ENCODE measurements around the gene IQCF5. TPM values are rescaled to one million over a fixed set of nuclear protein-coding genes. Genes with fewer than 3 reads are reported as not detected.
"Not testable (repeated sequence)": the region's sequence is repeated elsewhere in the genome, so short reads cannot be mapped to it uniquely, and the experiment has no call there.

Gene IQCF5
- total RNA-seq: not detected
- not detected for total RNA-seq (2013)
- 0 reads per million in 29 experiments for total RNA-seq

GRCh38 chr3:51875501-51875900 is at the start of gene IQCF5:
Gene IQCF5 (minus strand): TSS chr3:51875601. CDS start chr3:51875531, 70 bp downstream.
- no peaks in the 10 kb centered on the region for H3K9me3 ChIP-seq
- H3K36me3 ChIP-seq (ENCODE audit: control insufficient read depth in 2 of 2, extremely low read depth in 1 of 2, insufficient read depth in 1 of 2, low read length in 1 of 2): no peaks in the 10 kb centered on the region
- Mint-ChIP-seq H3K27ac (no peak within 1 kb of the TSS), H3K9me3 (no peaks in the 10 kb centered on the region), H3K36me3 (no peaks in the 10 kb centered on the region), H3K27me3 (peaks cover 27 to 30% of the 10 kb centered on the region in 2 donors), H3K4me3 (no peak within 1 kb of the TSS), H3K4me1 (peaks cover 0 to 6% (median 0%) of the 10 kb centered on the region in 3 donors)
- ChIA-PET POLR2A (interaction anchor here in 1 of 2 donors (0.6 kb wide), 1 partner anchor 972 kb away, joined by 4 read pairs; no protein-coding TSS in a partner anchor), CTCF (interaction anchor here in 1 of 2 donors (0.6 kb wide), 1 partner anchor 1174 kb away, joined by 5 read pairs; no protein-coding TSS in a partner anchor)
- ATAC-seq (replicated peaks in 1 of 4) (no peak), DNase-seq (no peak)
- no peak within 1 kb of the TSS for H3K4me3 ChIP-seq (ENCODE audit: control insufficient read depth in 1 of 2, extremely low read depth in 1 of 2, low read length in 1 of 2)
- H3K4me1 ChIP-seq (ENCODE audit: control insufficient read depth in 1 of 2, extremely low read depth in 1 of 2, insufficient read depth in 2 of 2, low read length in 2 of 2): no peaks in the 10 kb centered on the region
- peaks cover 0 to 23% of the 10 kb centered on the region in 2 experiments for H3K27me3 ChIP-seq (replicated peaks in 1 of 2; ENCODE audit: control insufficient read depth in 2 of 2, extremely low read depth in 1 of 2, insufficient read depth in 2 of 2, low read length in 1 of 2)
- no peak within 1 kb of the TSS for H3K27ac ChIP-seq (ENCODE audit: low read length)
- 100% methylated on average over 4 of the region's 4 CpGs for WGBS (ENCODE audit: insufficient coverage)

- Histone ChIP-seq H3K27ac (ENCODE audit: low read length) (no peak overlapping the region), H3K9me3 (no peaks in the 10 kb centered on the region), H3K4me3 (ENCODE audit: control insufficient read depth in 1 of 2, extremely low read depth in 1 of 2, low read length in 1 of 2) (no peak overlapping the region), H3K4me1 (ENCODE audit: control insufficient read depth in 1 of 2, extremely low read depth in 1 of 2, insufficient read depth in 2 of 2, low read length in 2 of 2) (no peaks in the 10 kb centered on the region), H3K36me3 (ENCODE audit: control insufficient read depth in 2 of 2, extremely low read depth in 1 of 2, insufficient read depth in 1 of 2, low read length in 1 of 2) (no peaks in the 10 kb centered on the region), H3K27me3 (replicated peaks in 1 of 2; ENCODE audit: control insufficient read depth in 2 of 2, extremely low read depth in 1 of 2, insufficient read depth in 2 of 2, low read length in 1 of 2) (peaks cover 2 to 5% of the 10 kb centered on the region in 2 experiments)
- no peaks in the 10 kb centered on the region for H3K4me1 Mint-ChIP-seq
- DNase-seq (no peak), ATAC-seq (replicated peaks in 1 of 4) (no peak)
- no peak overlapping the region for H3K27ac Mint-ChIP-seq
- ChIA-PET POLR2A (no interaction called here), CTCF (interaction anchor here in 1 of 2 donors (0.6 kb wide), 1 partner anchor 400 kb away, joined by 3 read pairs; no protein-coding TSS in a partner anchor)
- H3K27me3 Mint-ChIP-seq: peaks cover 9 to 13% of the 10 kb centered on the region in 2 donors
- H3K4me3 Mint-ChIP-seq: no peak overlapping the region
- no peaks in the 10 kb centered on the region for H3K9me3 Mint-ChIP-seq
- WGBS (ENCODE audit: insufficient coverage): 96% methylated on average over 4 of the region's 11 CpGs
- H3K36me3 Mint-ChIP-seq: no peaks in the 10 kb centered on the region
Measured at GRCh38 chr3:51921081-51921578, 45.7 kb upstream of the IQCF5 start.

GRCh38 chr3:51916418-51916817 is 41.0 kb upstream of the IQCF5 start:
- no peaks in the 10 kb centered on the region for H3K9me3 Mint-ChIP-seq
- Histone ChIP-seq H3K9me3 (no peaks in the 10 kb centered on the region), H3K27ac (ENCODE audit: low read length) (no peak overlapping the region), H3K27me3 (replicated peaks in 1 of 2; ENCODE audit: control insufficient read depth in 2 of 2, extremely low read depth in 1 of 2, insufficient read depth in 2 of 2, low read length in 1 of 2) (peaks cover 0 to 5% of the 10 kb centered on the region in 2 experiments), H3K4me3 (ENCODE audit: control insufficient read depth in 1 of 2, extremely low read depth in 1 of 2, low read length in 1 of 2) (no peak overlapping the region), H3K4me1 (ENCODE audit: control insufficient read depth in 1 of 2, extremely low read depth in 1 of 2, insufficient read depth in 2 of 2, low read length in 2 of 2) (no peaks in the 10 kb centered on the region), H3K36me3 (ENCODE audit: control insufficient read depth in 2 of 2, extremely low read depth in 1 of 2, insufficient read depth in 1 of 2, low read length in 1 of 2) (no peaks in the 10 kb centered on the region)
- ATAC-seq (replicated peaks in 1 of 4): no peak
- no peaks in the 10 kb centered on the region for H3K36me3 Mint-ChIP-seq
- POLR2A ChIA-PET: no interaction called here
- CTCF ChIA-PET: no interaction called here
- no peak for DNase-seq
- WGBS (ENCODE audit: insufficient coverage): 28% methylated on average over 2 of the region's 5 CpGs
- no peak overlapping the region for H3K4me3 Mint-ChIP-seq
- no peaks in the 10 kb centered on the region for H3K4me1 Mint-ChIP-seq
- no peak overlapping the region for H3K27ac Mint-ChIP-seq
- peaks cover 7 to 12% of the 10 kb centered on the region in 2 donors for H3K27me3 Mint-ChIP-seq

- CTCF ChIA-PET: no interaction called here
- Mint-ChIP-seq H3K27ac (no peak overlapping the region), H3K4me3 (no peak overlapping the region), H3K36me3 (peaks cover 4% of the 10 kb centered on the region), H3K4me1 (no peaks in the 10 kb centered on the region), H3K27me3 (peaks cover 22 to 40% of the 10 kb centered on the region in 2 donors), H3K9me3 (peaks cover 3 to 23% (median 10%) of the 10 kb centered on the region in 3 donors)
- H3K36me3 ChIP-seq (ENCODE audit: control insufficient read depth in 2 of 2, extremely low read depth in 1 of 2, insufficient read depth in 1 of 2, low read length in 1 of 2): no peaks in the 10 kb centered on the region
- DNase-seq: no peak
- POLR2A ChIA-PET: no interaction called here
- no peak for ATAC-seq (replicated peaks in 1 of 4)
- H3K27ac ChIP-seq (ENCODE audit: low read length): no peak overlapping the region
- H3K4me3 ChIP-seq (ENCODE audit: control insufficient read depth in 1 of 2, extremely low read depth in 1 of 2, low read length in 1 of 2): no peak overlapping the region
- H3K9me3 ChIP-seq: no peaks in the 10 kb centered on the region
- no CpG with 5 or more reads among the region's 4 CpGs for WGBS (ENCODE audit: insufficient coverage)
- no peaks in the 10 kb centered on the region for H3K4me1 ChIP-seq (ENCODE audit: control insufficient read depth in 1 of 2, extremely low read depth in 1 of 2, insufficient read depth in 2 of 2, low read length in 2 of 2)
- H3K27me3 ChIP-seq (replicated peaks in 1 of 2; ENCODE audit: control insufficient read depth in 2 of 2, extremely low read depth in 1 of 2, insufficient read depth in 2 of 2, low read length in 1 of 2): peaks cover 0 to 24% of the 10 kb centered on the region in 2 experiments
Measured at GRCh38 chr3:51908026-51908425, 32.6 kb upstream of the IQCF5 start.

- POLR2A ChIA-PET: no interaction called here
- H3K4me1 ChIP-seq (ENCODE audit: control insufficient read depth in 1 of 2, extremely low read depth in 1 of 2, insufficient read depth in 2 of 2, low read length in 2 of 2): no peaks in the 10 kb centered on the region
- H3K27me3 ChIP-seq (replicated peaks in 1 of 2; ENCODE audit: control insufficient read depth in 2 of 2, extremely low read depth in 1 of 2, insufficient read depth in 2 of 2, low read length in 1 of 2): peaks cover 0 to 17% of the 10 kb centered on the region in 2 experiments
- Mint-ChIP-seq H3K9me3 (peaks cover 2 to 22% (median 10%) of the 10 kb centered on the region in 3 donors), H3K27ac (no peak overlapping the region), H3K4me3 (no peak overlapping the region), H3K27me3 (peaks cover 36 to 51% of the 10 kb centered on the region in 2 donors), H3K36me3 (peaks cover 4% of the 10 kb centered on the region), H3K4me1 (peaks cover 0 to 8% (median 0%) of the 10 kb centered on the region in 3 donors)
- H3K36me3 ChIP-seq (ENCODE audit: control insufficient read depth in 2 of 2, extremely low read depth in 1 of 2, insufficient read depth in 1 of 2, low read length in 1 of 2): no peaks in the 10 kb centered on the region
- 47% methylated on average over 1 of the region's 2 CpGs for WGBS (ENCODE audit: insufficient coverage)
- no peak overlapping the region for H3K4me3 ChIP-seq (ENCODE audit: control insufficient read depth in 1 of 2, extremely low read depth in 1 of 2, low read length in 1 of 2)
- ATAC-seq (replicated peaks in 1 of 4) (no peak), DNase-seq (no peak)
- CTCF ChIA-PET: no interaction called here
- no peak overlapping the region for H3K27ac ChIP-seq (ENCODE audit: low read length)
- H3K9me3 ChIP-seq: no peaks in the 10 kb centered on the region
Measured at GRCh38 chr3:51904034-51904823, 28.8 kb upstream of the IQCF5 start.

GRCh38 chr3:51902361-51902760 is 27.0 kb upstream of the IQCF5 start:
- CTCF ChIA-PET; H3K9me3 Mint-ChIP-seq; H3K4me1 ChIP-seq (ENCODE audit: control insufficient read depth in 1 of 2, extremely low read depth in 1 of 2, insufficient read depth in 2 of 2, low read length in 2 of 2); H3K27ac ChIP-seq (ENCODE audit: low read length); DNase-seq; H3K4me3 Mint-ChIP-seq; H3K9me3 ChIP-seq; H3K36me3 Mint-ChIP-seq; H3K4me3 ChIP-seq (ENCODE audit: control insufficient read depth in 1 of 2, extremely low read depth in 1 of 2, low read length in 1 of 2); POLR2A ChIA-PET; H3K36me3 ChIP-seq (ENCODE audit: control insufficient read depth in 2 of 2, extremely low read depth in 1 of 2, insufficient read depth in 1 of 2, low read length in 1 of 2); H3K4me1 Mint-ChIP-seq; ATAC-seq (replicated peaks in 1 of 4): not testable (repeated sequence)
- Mint-ChIP-seq H3K27ac (peak overlapping the region in 1 of 2 donors; percentile 24), H3K27me3 (peaks cover 40 to 59% of the 10 kb centered on the region in 2 donors)
- peaks cover 0 to 12% of the 10 kb centered on the region in 2 experiments for H3K27me3 ChIP-seq (replicated peaks in 1 of 2; ENCODE audit: control insufficient read depth in 2 of 2, extremely low read depth in 1 of 2, insufficient read depth in 2 of 2, low read length in 1 of 2)
- WGBS (ENCODE audit: insufficient coverage): 43% methylated on average over 3 of the region's 7 CpGs

Data from T-cell (primary cell).